ENCODE measurements around the gene PLCL2.

The PLCL2 gene

DNA sequence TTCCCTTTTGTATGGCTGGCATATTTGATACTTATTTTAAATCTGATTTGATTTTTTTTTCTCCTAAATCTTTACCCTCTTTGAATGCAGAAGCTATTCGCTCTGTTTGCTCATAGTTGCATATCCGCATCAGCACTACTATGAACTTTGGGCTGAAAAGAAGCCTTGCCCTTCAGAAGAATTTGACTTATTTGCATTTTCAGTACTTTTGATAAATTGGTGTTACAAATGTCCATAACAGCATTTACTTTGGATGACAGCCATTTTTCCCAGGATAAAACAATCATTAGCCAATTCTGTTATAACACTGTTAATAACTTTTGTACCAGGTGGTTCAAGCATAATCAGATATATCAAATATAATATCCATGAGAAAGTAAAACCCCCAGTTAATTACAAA is 129.5 kb downstream of the PLCL2 start:
- no peak overlapping the region for H3K4me3 ChIP-seq (replicated peaks; ENCODE audit: low read depth, low read length)
- TF ChIP-seq, protein P1, sequence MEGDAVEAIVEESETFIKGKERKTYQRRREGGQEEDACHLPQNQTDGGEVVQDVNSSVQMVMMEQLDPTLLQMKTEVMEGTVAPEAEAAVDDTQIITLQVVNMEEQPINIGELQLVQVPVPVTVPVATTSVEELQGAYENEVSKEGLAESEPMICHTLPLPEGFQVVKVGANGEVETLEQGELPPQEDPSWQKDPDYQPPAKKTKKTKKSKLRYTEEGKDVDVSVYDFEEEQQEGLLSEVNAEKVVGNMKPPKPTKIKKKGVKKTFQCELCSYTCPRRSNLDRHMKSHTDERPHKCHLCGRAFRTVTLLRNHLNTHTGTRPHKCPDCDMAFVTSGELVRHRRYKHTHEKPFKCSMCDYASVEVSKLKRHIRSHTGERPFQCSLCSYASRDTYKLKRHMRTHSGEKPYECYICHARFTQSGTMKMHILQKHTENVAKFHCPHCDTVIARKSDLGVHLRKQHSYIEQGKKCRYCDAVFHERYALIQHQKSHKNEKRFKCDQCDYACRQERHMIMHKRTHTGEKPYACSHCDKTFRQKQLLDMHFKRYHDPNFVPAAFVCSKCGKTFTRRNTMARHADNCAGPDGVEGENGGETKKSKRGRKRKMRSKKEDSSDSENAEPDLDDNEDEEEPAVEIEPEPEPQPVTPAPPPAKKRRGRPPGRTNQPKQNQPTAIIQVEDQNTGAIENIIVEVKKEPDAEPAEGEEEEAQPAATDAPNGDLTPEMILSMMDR (IDR thresholded peaks at IDR 0.05; ENCODE audit: low read length, missing control alignments): no peak
- no peak for DNase-seq (ENCODE audit: low read depth)

DNA sequence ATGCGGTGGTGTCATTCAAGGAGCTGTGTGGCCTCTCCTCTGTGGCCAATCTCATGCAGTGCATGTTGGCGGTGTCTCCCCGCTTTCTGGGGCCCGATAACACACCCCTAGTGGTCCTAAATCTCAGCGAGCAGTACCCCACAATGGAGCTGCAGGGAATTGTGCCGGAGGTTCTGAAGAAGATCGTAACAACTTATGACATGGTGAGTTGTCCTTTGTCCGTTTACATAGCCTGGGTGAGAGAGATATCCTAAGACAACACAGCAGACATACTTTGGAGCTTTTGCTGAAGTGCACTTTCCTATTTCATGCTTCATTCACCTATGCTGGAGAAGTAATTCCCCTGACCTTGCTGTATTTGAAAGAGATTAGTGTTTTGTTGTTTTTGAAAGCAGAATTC is 130.0 kb downstream of the PLCL2 start:
- H3K4me3 ChIP-seq (replicated peaks; ENCODE audit: low read depth, low read length): no peak overlapping the region
- no peak for DNase-seq (ENCODE audit: low read depth)
- TF ChIP-seq, protein P1 (IDR thresholded peaks at IDR 0.05; ENCODE audit: low read length, missing control alignments): no peak

DNA sequence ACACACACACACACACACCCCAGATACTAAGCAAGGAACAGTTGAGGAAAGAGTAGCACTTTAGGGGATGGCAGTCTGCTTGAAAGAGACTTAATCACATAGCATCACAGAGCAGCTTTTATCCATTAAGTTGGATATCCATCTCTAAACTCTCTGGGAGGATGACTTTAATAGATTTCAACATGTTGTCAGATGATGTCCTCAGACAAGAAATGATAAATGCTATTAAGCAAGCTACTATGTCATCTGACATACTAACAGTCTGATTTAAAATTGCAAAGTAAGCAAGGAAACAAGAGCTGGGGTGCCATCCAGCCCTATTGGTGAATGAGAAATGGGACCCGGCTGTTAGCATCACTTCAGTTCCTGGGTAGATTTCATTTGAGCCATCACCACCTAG is 136.9 kb downstream of the PLCL2 start:
- no peak for DNase-seq (ENCODE audit: low read depth)
- no peak overlapping the region for H3K4me3 ChIP-seq (replicated peaks; ENCODE audit: low read depth, low read length)
- TF ChIP-seq, protein P1 (IDR thresholded peaks at IDR 0.05; ENCODE audit: low read length, missing control alignments): no peak

DNA sequence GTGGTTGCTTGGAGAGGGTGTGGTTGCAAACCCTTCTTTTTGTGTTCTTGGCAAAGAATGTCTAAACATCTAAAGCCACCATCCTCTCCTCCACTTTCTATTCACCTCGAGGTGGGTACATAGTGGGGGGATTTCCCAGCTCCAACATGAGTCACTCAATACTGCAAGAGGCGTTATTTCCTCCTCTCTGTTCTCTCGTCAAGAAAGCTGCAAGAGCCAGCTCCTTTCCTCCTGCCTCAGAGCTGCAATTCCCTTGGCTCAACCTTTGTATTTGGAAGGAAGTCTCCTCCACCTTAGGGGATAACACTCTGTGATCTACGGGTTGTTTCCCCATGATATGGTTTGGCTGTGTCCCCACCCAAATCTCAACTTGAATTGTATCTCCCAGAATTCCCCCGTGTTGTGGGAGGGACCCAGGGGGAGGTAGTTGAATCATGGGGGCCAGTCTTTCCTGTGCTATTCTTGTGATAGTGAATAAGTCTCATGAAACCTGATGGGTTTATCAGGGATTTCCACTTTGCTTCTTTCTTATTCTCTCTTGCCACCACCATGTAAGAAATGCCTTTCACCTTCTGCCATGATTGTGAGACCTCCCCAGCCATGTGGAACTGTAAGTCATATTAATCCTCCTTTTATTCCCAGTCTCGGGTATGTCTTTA is 138.4 kb downstream of the PLCL2 start:
- no peak overlapping the region for H3K4me3 ChIP-seq (replicated peaks; ENCODE audit: low read depth, low read length)
- TF ChIP-seq, protein P1 (IDR thresholded peaks at IDR 0.05; ENCODE audit: low read length, missing control alignments): no peak
- peak; percentile 56 for DNase-seq (ENCODE audit: low read depth)

DNA sequence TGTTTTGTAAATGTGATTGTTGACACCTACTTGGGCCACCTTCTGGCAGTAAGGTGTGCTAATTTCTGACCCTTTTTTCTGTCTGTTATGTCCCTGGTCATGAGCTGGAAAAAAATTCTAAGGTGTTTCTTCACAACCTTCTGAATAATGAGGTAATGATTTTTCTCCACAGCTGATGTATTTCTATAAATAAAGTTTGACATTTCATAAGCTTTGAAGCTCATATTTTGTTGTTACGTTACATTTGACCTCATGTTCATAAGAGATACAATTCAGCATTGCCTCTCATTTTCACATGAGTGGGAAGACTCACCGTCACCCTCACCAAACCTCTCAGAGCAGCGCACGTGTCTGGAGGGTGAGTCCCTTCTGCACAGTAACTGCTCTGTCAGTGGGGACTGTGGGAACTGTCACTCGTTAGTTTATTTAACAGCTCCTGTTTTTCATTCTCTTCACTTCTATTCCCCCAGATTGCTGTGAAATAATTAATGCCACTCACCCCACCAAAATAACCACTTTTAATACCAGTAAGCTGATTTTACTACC is 140.9 kb downstream of the PLCL2 start:
- TF ChIP-seq, protein P1 (IDR thresholded peaks at IDR 0.05; ENCODE audit: low read length, missing control alignments): no peak

DNA sequence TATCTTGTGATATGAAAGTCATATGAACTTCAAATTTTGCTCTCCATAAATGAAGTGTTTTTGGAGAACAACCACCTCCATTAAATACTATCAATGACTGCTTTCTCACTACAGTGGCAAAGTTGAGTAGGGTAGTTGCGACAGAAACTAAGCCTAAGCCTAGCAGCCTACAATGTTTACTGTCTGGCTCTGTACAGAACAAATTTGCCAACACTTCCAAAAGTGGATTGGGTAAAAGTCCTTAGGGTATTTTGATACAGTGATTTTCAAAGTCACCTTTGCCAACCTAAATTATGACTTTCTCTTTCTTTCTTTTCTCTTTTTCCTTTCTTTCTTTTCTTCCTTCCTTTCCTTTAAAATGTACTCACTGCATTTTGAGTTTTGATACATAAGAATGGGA is 142.6 kb downstream of the PLCL2 start:
- no peak for DNase-seq (ENCODE audit: low read depth)
- no peak overlapping the region for H3K4me3 ChIP-seq (replicated peaks; ENCODE audit: low read depth, low read length)
- TF ChIP-seq, protein P1 (IDR thresholded peaks at IDR 0.05; ENCODE audit: low read length, missing control alignments): no peak

More for the DNA sequence above, 140.9 kb downstream of the PLCL2 start:
- H3K4me3 ChIP-seq (replicated peaks; ENCODE audit: low read depth, low read length): no peak overlapping the region
- DNase-seq (ENCODE audit: low read depth): no peak

DNA sequence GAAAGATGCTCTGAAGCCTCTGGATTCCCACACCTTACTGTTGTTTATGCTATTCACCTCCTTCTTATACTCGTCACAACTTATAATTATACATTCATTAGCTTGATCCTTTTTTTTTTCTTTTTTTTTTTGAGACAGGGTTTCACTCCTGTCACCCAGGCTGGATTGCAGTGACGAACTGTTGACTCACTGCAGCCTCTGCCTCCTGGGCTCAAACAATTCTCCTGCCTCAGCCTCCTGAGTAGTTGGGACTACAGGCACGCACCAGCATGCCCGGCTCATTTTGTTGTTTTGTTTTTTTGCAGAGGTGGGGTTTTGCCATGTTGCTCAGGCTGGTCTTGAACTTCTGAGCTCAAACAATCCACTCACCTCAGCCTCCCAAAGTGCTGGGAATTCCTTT is 143.6 kb downstream of the PLCL2 start:
- TF ChIP-seq, protein P1 (IDR thresholded peaks at IDR 0.05; ENCODE audit: low read length, missing control alignments): no peak
- no peak for DNase-seq (ENCODE audit: low read depth)
- no peak overlapping the region for H3K4me3 ChIP-seq (replicated peaks; ENCODE audit: low read depth, low read length)
